HCT116 (cell line): ENCODE measurements around the gene CNFN.

Experiments
- ATF3 ChIP-seq: IDR thresholded peaks from 2 replicates; pipeline ENCODE4 v1.6.1; 2012
- CTCF ChIP-seq, 3 experiments: fragments of 200-600 bp in 1 of 3; sonication (generic) in 1 of 3; IDR thresholded peaks in 2 of 3; conservative IDR thresholded peaks in 1 of 3; 2 replicates each; pipeline ENCODE4 v1.5.1; 2012 to 2017; ENCODE audit warnings: low read depth in 2 of 3, low read length in 2 of 3, antibody characterized with exemption in 1 of 3, borderline replicate concordance in 1 of 3, control low read depth in 1 of 3, mild to moderate bottlenecking in 1 of 3, mixed read lengths in 1 of 3, mixed run types in 1 of 3, moderate library complexity in 1 of 3; ENCODE audit not compliant: insufficient read depth in 1 of 3
- EGR1 ChIP-seq: IDR thresholded peaks from 2 replicates; pipeline ENCODE4 v1.6.1; 2012; ENCODE audit warnings: low read depth
- EZH2 ChIP-seq: fragments of 200-600 bp; sonication (generic); IDR thresholded peaks from 2 replicates; pipeline ENCODE4 v1.6.1; 2017; ENCODE audit warnings: antibody characterized with exemption, mixed run types
- JUND ChIP-seq: IDR thresholded peaks from 2 replicates; pipeline ENCODE4 v1.6.1; 2012
- POLR2A ChIP-seq: IDR thresholded peaks from 2 replicates; pipeline ENCODE4 v1.7.0; 2011; ENCODE audit warnings: borderline replicate concordance; ENCODE audit not compliant: insufficient read depth, insufficient read length; ENCODE audit errors: extremely low read depth
- POLR2AphosphoS5 ChIP-seq: IDR thresholded peaks from 2 replicates; pipeline ENCODE4 v1.6.1; 2011; ENCODE audit warnings: mild to moderate bottlenecking, low read depth, low read length, moderate library complexity
- SIN3A ChIP-seq: IDR thresholded peaks from 2 replicates; pipeline ENCODE4 v1.6.1; 2012; ENCODE audit warnings: low read depth
- SP1 ChIP-seq: IDR thresholded peaks from 2 replicates; pipeline ENCODE4 v1.6.1; 2012; ENCODE audit warnings: low read depth
- SRF ChIP-seq: IDR thresholded peaks from 2 replicates; pipeline ENCODE4 v1.6.1; 2012; ENCODE audit warnings: low read depth
- ZFX ChIP-seq: fragments of 450-650 bp; IDR thresholded peaks from 2 replicates; pipeline ENCODE4 v1.6.1; 2017
- ZNF274 ChIP-seq: fragments of 200-500 bp; sonication (Bioruptor generic); IDR thresholded peaks from 2 replicates; pipeline ENCODE4 v1.6.1; 2014; ENCODE audit warnings: mild to moderate bottlenecking, low read depth, low read length, inconsistent platforms

DNA sequence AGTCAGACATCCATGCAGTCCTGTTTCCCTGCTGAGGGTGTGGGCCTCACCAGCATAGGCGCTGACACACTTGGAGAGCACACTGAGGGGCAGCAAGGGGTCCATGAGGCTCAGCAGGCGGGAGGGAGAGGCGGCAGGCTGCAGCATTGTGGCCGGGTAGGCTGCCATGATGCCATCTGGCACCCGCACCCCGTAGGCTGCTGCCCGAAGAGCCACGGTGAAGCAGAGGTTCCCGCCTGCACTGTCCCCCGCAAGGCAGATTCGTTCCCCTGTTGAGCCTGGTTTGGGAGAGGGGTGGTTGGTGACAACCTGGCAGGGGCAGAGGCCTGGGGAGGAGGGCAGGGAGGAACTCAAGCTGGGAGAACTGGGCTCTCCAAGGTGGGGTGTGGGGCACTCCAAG, 16.0 kb upstream of the CNFN start:
- TF ChIP-seq SIN3A (no peak), POLR2A (no peak), CTCF (IDR thresholded peaks at IDR 0.05 in 2 of 3, conservative IDR thresholded peaks at IDR 0.05 in 1 of 3; ENCODE audit: borderline replicate concordance in 1 of 3, insufficient read depth in 1 of 3, low read depth in 2 of 3, low read length in 2 of 3) (no peak), EZH2 (no peak), ZNF274 (no peak), EGR1 (no peak), SP1 (no peak), ATF3 (no peak), ZFX (no peak), POLR2AphosphoS5 (no peak), JUND (no peak), SRF (no peak)
